Measurements from ENCODE around the gene CACNA2D3.

DNA sequence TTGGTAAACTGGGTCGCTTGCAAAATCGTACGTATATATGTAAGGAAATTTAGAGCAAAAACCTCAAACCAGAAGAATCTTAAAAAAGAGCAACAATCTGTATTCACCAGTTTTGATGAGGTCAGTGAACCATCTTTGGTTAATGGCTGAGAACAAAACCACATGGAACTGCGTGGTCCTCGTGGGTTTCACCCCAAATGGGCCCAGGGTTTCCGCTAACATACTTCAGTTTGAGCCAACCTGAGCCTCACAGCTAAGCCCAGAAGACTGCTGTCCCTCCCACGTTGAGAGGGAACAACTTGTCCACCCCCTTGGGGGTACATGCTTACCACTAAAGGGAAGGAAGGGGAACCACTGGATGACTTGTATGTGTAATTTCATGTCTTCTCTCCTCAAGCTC, 204.6 kb downstream of the CACNA2D3 start:
- TF ChIP-seq CTCF (conservative IDR thresholded peaks at IDR 0.05; ENCODE audit: low read depth, low read length): no peak
- TF ChIP-seq EZH2phosphoT487 (IDR thresholded peaks at IDR 0.05; ENCODE audit: borderline replicate concordance, low read length): no peak
